Measurements from ENCODE around the gene MLF2. TPM values are rescaled to one million over a fixed set of nuclear protein-coding genes. Genes with fewer than 3 reads are reported as not detected.
A peak's percentile ranks its signal among the peaks of the same experiment; 100 is the strongest.

The MLF2 gene
- total RNA-seq, 3 donors from 2014 or later (not counting 1 experiment from before 2014, with no cell fraction given) = 114 to 117 (median 116) TPM

- H3K27me3 ChIP-seq (ENCODE audit: control insufficient read depth, insufficient read depth, low read length) = no peaks in the 10 kb centered on the region
- intact Hi-C loops (cut with micrococcal nuclease) = loop anchor here (2.0 to 5.0 kb wide), 3 partner anchors 75 to 145 kb away; partner anchors contain the start of genes CHD4, P3H3 and SPSB2
- DNase-seq (no peak), ATAC-seq (peak in 2 of 3 donors; percentile 0 to 3)
- Mint-ChIP-seq H3K9me3 (no peaks in the 10 kb centered on the region), H3K27ac (peak overlapping the region; percentile 95 to 97), H3K36me3 (peaks cover 12% of the 10 kb centered on the region), H3K4me1 (peaks cover 5 to 38% of the 10 kb centered on the region in 2 donors), H3K4me3 (peak overlapping the region; percentile 95), H3K27me3 (ENCODE audit: low read depth in 2 of 2) (peaks cover 0 to 10% of the 10 kb centered on the region in 2 donors)
- H3K4me3 ChIP-seq (ENCODE audit: low read length) = peak overlapping the region; percentile 78
- H3K4me1 ChIP-seq (ENCODE audit: control insufficient read depth, insufficient read depth, low read length) = peaks cover 16% of the 10 kb centered on the region
- WGBS (ENCODE audit: insufficient coverage) = 9% methylated on average over 24 of the region's 24 CpGs
- H3K36me3 ChIP-seq (ENCODE audit: control insufficient read depth, insufficient read depth, low read length) = peaks cover 44% of the 10 kb centered on the region
- no peaks in the 10 kb centered on the region for H3K9me3 ChIP-seq (ENCODE audit: control insufficient read depth, insufficient read depth, low read length)
- TF ChIP-seq CTCF (IDR thresholded peaks at IDR 0.05) = no peak
- peak overlapping the region; percentile 93 for H3K27ac ChIP-seq (ENCODE audit: low read length)
These were observed 597 bp downstream of the MLF2 start for GRCh38 chr12:6752167-6752920.

- Histone ChIP-seq H3K4me3 (ENCODE audit: low read length) (no peak overlapping the region), H3K27ac (ENCODE audit: low read length) (peak overlapping the region; percentile 93), H3K27me3 (ENCODE audit: control insufficient read depth, insufficient read depth, low read length) (no peaks in the 10 kb centered on the region), H3K36me3 (ENCODE audit: control insufficient read depth, insufficient read depth, low read length) (peaks cover 49% of the 10 kb centered on the region), H3K4me1 (ENCODE audit: control insufficient read depth, insufficient read depth, low read length) (peaks cover 16% of the 10 kb centered on the region), H3K9me3 (ENCODE audit: control insufficient read depth, insufficient read depth, low read length) (no peaks in the 10 kb centered on the region)
- Mint-ChIP-seq H3K27ac (peak overlapping the region; percentile 95 to 97), H3K36me3 (peaks cover 14% of the 10 kb centered on the region), H3K27me3 (ENCODE audit: low read depth in 2 of 2) (peaks cover 0 to 6% of the 10 kb centered on the region in 2 donors), H3K9me3 (no peaks in the 10 kb centered on the region), H3K4me3 (peak overlapping the region; percentile 95), H3K4me1 (peaks cover 5 to 38% of the 10 kb centered on the region in 2 donors)
- DNase-seq = no peak
- WGBS (ENCODE audit: insufficient coverage) = 95% methylated on average over 7 of the region's 7 CpGs
- intact Hi-C loops (cut with micrococcal nuclease) = loop anchor here (2.0 to 5.0 kb wide), 3 partner anchors 76 to 144 kb away; partner anchors contain the start of genes CHD4, P3H3 and SPSB2
- no peak for TF ChIP-seq CTCF (IDR thresholded peaks at IDR 0.05)
- no peak for ATAC-seq
These were observed 1.2 kb downstream of the MLF2 start for GRCh38 chr12:6751767-6752166.

GRCh38 chr12:6750506-6750905 lies 2.4 kb downstream of the MLF2 start:
- 95% methylated on average over 3 of the region's 4 CpGs for WGBS (ENCODE audit: insufficient coverage)
- Mint-ChIP-seq H3K27ac (peak overlapping the region in 1 of 2 donors; percentile 97), H3K27me3 (ENCODE audit: low read depth in 2 of 2) (no peaks in the 10 kb centered on the region), H3K36me3 (peaks cover 14% of the 10 kb centered on the region), H3K4me3 (no peak overlapping the region), H3K9me3 (no peaks in the 10 kb centered on the region), H3K4me1 (peaks cover 5 to 40% of the 10 kb centered on the region in 2 donors)
- no peak for DNase-seq
- Histone ChIP-seq H3K4me3 (ENCODE audit: low read length) (no peak overlapping the region), H3K27me3 (ENCODE audit: control insufficient read depth, insufficient read depth, low read length) (no peaks in the 10 kb centered on the region), H3K4me1 (ENCODE audit: control insufficient read depth, insufficient read depth, low read length) (peaks cover 25% of the 10 kb centered on the region), H3K9me3 (ENCODE audit: control insufficient read depth, insufficient read depth, low read length) (no peaks in the 10 kb centered on the region), H3K27ac (ENCODE audit: low read length) (no peak overlapping the region), H3K36me3 (ENCODE audit: control insufficient read depth, insufficient read depth, low read length) (peaks cover 54% of the 10 kb centered on the region)
- TF ChIP-seq CTCF (IDR thresholded peaks at IDR 0.05) = no peak
- intact Hi-C loops (cut with micrococcal nuclease) = loop anchor here (5.0 kb wide), 2 partner anchors 77 to 143 kb away; partner anchors contain the start of genes CHD4 and P3H3
- no peak for ATAC-seq
